Islet of Langerhans (tissue), 1 donor: Measurements from ENCODE around the gene PILRA.
"Not testable (repeated sequence)": the region's sequence is repeated elsewhere in the genome, so short reads cannot be mapped to it uniquely, and the experiment has no call there.

Experiments used
- FAIRE-seq: peaks from one replicate; lab custom pipeline; 2011; peaks lifted over from hg19 to GRCh38; lab: Jason Lieb, UNC

PILRA gene

DNA sequence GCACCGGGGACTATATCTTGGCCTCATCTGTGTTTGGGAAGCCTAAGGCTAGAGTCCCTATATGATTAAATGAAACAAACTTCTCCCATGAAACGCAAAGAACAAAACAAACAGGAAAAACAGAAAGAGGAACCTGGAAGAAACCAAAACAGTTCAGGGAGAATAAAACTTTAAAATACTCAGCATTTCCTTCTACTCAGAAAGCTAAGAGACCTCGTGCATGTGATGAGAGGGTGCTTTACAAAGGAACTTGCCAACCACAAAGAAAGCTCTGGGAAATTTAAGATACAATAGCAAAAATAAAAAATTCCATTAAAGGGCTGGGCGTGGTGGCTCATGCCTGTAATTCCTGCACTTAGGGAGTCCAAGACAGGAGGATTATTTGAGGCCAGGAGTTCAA is 6.9 kb downstream of the PILRA start:
- no peak for FAIRE-seq

GRCh38 chr7:100381531-100382233 is 8.4 kb downstream of the PILRA start:
- not testable (repeated sequence) for FAIRE-seq

DNA sequence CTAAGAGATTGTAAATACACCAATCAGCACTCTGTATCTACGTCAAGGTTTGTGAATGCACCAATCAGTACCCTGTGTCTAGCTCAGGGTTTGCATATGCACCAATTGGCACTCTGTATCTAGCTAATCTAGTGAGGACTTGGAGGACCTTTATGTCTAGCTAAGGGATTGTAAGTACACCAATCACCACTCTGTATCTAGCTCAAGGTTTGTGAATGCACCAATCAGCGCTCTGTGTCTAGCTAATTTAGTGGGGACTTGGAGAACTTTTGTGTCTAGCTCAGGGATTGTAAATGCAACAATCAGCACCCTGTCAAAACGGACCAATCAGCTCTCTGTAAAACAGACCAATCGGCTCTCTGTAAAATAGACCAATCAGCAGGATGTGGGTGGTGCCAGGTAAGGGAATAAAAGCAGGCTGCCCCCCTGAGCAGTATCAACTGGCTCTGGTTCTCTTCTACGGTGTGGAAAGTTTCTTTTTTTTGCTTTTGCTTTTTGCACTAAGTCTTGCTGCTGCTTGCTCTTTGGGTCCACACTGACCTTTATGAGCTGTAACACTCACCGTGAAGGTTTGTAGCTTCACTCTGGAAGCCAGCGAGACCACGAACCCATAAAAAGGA is 9.1 kb downstream of the PILRA start:
- not testable (repeated sequence) for FAIRE-seq

GRCh38 chr7:100384628-100385294 is 11.5 kb downstream of the PILRA start:
- no peak for FAIRE-seq

DNA sequence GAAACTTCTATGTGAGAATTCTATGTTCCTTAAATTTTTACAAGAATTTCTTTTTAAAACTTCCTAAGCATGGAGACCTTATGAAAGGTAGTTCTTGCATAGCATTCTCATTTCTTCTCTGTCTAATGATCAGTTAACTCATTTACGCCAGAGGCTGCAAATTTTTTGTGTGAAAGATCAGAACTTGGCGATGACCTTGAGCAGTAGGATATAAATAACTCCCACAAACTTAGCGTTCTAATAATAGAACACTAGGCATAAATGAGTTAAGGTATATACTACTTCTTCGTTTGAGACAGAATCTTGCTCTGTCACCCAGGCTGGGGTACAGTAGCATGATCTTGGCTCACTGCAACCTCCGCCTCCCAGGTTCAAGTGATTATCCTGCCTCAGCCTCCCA is 13.7 kb downstream of the PILRA start:
- FAIRE-seq: no peak

DNA sequence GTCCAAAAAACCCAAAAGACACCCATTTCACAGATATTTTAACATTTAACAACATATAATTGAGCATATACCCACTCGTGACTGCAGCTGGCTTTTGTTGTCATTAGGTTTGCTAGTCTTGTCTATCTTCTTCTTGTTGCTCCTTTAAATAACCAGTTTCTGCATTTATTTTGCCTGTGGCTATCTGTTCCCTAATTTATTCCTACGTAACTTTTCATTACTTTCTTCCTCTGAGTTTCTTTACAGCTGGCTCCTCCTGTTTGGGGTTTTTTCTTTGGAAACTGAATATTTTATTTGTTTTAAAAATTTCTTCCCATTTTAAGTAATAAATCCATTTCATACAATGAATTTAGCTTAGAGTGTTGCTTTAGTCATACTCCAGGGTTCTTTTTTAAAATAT is 14.4 kb downstream of the PILRA start:
- FAIRE-seq: no peak

DNA sequence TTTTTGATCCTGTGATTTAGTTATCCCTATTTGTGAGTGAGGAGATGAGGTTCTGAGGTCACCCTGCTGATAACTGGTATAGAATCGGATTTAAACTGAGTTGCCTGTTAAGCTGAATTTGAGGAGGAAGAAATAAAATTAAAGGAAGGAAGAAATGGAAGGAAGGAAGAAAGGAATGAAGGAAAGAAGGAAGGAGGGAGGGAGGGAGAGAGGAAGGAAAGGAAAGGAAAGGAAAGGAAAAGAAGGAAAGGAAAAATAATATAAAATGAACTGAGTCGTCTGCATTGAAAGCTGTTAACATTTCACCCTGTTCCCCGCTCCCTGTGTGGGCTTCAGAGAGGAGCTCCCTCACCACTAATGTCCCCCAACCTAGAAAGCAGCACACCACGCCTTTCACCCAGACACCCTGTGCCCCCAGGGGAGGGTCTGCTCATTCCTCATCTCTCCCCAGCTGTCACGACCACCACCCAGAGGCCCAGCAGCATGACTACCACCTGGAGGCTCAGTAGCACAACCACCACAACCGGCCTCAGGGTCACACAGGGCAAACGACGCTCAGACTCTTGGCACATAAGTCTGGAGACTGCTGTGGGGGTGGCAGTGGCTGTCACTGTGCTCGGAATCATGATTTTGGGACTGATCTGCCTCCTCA is 16.3 kb downstream of the PILRA start:
- no peak for FAIRE-seq

GRCh38 chr7:100390286-100391009 is 17.2 kb downstream of the PILRA start:
- no peak for FAIRE-seq

- FAIRE-seq: no peak
Observed at GRCh38 chr7:100393233-100393905, 20.1 kb downstream of the PILRA start.

DNA sequence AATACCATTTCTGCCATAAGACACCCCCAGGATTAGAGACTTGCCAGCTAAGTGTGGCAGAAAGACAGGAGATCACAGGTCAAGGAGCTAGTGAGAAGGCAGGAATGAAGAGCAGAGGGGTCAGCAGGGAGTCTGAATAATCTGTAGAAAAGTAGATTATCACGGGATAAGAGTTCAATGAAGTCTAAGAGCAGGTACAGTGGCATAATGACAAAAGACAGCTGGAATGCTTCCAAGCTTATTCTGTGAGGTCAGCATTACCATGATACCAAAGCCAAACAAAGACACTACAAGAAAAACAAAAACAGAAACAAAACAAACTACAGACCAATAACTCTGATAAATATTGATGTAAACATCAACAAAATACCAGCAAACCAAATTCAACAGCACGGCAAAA is 20.8 kb downstream of the PILRA start:
- FAIRE-seq: no peak

DNA sequence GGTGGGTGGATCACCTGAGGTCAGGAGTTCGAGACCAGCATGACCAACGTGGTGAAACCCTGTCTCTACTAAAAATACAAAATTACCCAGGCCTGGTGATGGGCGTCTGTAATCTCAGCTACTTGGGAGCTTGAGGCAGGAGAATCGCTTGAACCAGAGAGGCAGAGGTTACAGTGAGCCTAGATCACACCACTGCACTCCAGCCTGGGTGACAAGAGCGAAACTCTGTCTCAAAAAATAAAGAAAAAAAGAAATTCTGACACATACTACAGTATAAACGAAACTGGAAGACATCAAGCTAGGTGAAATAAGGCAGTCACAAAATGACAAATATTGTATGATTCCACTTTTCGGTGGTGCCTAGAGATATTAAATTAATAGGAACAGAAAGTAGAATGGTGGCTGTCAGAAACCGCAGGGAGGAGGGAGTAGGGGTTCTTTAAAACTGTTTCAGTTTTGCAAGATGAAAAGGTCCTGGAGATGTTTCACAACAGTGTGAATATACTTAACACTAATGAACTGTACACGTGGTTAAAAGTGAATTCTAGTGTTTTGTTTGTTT is 23.2 kb downstream of the PILRA start:
- no peak for FAIRE-seq

DNA sequence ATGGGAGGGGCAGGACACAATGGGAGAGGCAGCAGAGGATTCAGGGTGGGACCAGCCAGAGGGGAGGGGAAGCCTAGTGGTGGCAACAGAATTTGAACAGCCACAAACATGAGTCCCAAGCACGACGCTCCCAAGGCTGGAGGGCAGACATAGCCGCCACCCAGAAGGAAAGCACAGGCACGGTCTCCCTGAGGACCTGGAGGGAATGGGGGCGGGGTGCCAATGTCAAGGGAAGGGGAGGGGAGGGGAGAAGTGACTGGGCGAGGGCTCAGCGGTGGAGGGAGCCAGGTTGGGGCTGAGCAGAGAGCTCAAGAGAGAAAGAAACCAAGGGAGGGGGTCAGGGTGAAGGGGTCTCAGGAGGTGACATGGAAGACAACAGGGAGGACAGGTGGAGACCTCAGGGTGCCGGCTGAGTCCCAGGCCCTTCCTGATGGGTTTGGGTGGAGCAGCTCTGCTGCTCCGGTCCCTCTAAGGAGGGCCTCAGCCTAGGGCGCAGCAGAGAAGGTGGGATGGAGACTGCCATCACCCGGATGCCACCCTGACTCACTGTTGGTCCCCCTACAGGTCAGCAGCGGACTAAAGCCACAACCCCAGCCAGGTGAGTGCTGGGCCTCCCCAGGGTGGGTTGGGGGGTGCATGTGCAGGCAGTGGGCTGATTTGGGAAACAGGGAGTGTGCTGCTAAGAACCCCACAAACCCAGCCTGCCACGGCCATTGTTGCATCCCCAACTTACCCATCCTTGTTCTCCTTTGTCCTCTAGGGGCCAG is 24.2 kb downstream of the PILRA start:
- FAIRE-seq: no peak

- FAIRE-seq: no peak
Observed at GRCh38 chr7:100398239-100398638, 25.0 kb downstream of the PILRA start.

- no peak for FAIRE-seq
Observed at GRCh38 chr7:100400041-100400440, 26.8 kb downstream of the PILRA start.

- FAIRE-seq: no peak
Observed at GRCh38 chr7:100400656-100401055, 27.4 kb downstream of the PILRA start.

DNA sequence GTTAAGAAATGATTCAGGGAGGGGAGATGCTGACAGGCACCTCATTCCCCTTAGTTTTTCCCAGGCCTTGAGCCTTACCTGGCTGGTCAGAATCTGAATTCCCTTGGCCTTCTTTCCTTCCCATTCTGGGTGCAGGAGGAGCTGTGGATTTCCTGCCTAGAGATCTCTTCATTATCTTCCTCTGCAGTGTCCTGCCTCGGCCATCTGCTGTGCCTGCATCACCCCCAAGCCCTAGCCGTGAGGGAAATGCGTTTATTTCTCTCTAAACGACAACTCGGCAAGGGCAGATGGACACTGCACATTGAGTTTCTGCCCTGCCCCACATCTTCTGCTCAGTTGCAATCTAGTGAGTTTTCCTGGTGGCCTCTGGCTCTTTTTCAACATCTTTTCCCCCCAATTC is 28.5 kb downstream of the PILRA start:
- FAIRE-seq: no peak

DNA sequence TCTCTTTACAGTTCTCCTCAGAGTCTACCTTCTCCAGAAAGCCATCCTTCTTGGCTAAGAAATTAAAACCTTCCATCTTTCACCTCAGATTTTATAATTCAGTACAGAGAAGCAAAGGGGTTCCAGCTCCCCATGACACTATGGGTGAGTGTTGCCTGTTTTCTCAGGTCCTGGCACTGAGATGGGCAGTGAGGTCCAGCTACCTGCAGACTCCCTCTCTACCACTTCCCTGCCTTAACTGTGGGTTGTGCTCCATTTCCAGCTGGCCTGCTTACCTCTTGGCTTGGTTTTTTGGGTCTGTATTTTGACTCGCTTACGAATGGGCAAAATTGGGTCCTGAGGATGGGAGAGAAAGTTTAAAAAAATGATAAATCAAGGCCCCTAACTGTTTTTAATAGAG is 29.0 kb downstream of the PILRA start:
- FAIRE-seq: no peak

- no peak for FAIRE-seq
Observed at GRCh38 chr7:100406767-100407166, 33.5 kb downstream of the PILRA start.

DNA sequence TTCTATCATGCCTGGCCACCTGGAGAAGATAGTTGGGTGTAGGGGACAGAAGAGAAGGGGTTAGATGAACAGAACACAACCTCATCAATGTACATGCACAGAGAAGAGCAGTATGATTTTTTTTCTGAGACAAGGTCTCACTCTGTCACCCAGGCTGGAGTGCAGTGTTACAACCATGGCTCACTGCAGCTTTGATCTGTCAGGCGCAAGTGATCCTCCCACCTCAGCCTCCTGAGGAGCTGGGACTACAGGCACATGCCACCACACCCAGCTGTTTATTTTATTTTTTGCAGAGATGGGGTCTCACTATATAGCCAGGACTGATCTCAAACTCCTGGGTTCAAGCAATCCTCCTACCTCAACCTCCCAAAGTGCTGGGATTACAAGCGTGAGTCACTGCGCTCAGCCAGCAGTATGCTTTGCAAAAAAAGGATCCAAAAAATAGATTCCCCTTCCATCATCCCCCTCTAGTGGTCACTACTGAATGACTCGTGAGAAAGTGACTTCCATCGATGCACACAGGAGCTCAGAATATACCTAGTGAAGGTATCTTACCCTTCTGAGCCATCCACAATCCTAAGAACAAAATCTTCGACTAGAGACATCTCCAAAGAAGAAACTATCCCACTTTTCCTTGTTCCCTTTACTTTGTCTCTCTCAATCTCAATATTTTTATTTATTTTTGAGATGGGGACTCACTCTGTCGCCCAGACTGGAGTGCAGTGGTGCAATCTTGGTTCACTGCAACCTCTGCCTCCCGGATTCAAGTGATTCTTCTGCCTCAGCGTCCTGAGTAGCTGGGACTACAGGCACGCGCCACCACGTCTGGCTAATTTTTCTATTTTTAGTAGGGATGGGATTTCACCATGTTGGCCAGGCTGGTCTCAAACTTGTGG is 34.2 kb downstream of the PILRA start:
- FAIRE-seq: no peak

GRCh38 chr7:100411101-100411500 is 37.8 kb downstream of the PILRA start:
- no peak for FAIRE-seq
